ENCODE results near the gene C1QL2. TPM values are rescaled to one million over a fixed set of nuclear protein-coding genes. Genes with fewer than 3 reads are reported as not detected.

C1QL2 gene
- total and polyA plus RNA-seq, 11 donors, result 0.08 to 0.25 TPM; not detected in 9

DNA sequence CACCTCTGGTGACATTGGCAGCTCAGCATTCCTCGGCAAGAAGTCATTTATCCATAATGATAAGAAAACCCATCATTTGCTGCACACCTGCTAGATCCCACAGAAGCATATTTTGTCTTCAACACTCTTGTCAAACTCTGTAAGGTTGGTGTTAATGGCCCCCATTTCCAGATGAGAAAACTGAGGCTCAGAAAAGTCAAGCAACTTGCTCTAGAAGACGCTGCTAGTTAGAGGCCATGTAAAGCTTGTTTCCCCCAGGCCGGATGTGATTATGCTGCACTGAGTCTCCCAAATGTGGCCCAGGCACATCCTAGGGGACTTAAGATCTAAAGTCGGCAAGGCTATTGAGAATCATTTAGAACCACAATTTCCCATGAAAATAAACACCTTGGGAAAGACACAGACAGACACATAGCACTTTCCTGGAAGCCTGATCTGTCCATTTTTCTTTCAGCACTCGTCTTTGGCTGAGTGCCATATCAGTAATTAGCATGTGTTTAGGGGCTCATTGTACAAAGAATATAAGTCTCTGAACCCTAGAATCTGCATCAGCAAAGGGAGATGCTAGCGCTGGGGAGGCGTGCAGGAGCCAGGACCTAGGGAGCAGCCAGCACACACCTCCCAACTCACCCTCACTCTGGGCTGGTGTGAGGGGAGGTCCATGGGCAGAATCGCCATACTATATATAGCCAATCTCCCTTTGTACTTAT is 39.3 kb downstream of the C1QL2 start:
- H3K4me1 ChIP-seq, result no peaks in the 10 kb centered on the region
- no peaks in the 10 kb centered on the region for H3K9me3 ChIP-seq
- no peak overlapping the region for H3K4me3 ChIP-seq
- H3K27me3 ChIP-seq, result peaks cover 0 to 42% (median 6%) of the 10 kb centered on the region in 9 donors
- intact Hi-C loops (cut with DNase I), result no loop called here
- WGBS, 4 donors, result 45 to 52% (median 48%) methylated on average over 8 of the region's 8 CpGs
- DNase-seq, result no peak
- H3K27ac ChIP-seq, result no peak overlapping the region
- no peaks in the 10 kb centered on the region for H3K36me3 ChIP-seq
- TF ChIP-seq, protein P1, sequence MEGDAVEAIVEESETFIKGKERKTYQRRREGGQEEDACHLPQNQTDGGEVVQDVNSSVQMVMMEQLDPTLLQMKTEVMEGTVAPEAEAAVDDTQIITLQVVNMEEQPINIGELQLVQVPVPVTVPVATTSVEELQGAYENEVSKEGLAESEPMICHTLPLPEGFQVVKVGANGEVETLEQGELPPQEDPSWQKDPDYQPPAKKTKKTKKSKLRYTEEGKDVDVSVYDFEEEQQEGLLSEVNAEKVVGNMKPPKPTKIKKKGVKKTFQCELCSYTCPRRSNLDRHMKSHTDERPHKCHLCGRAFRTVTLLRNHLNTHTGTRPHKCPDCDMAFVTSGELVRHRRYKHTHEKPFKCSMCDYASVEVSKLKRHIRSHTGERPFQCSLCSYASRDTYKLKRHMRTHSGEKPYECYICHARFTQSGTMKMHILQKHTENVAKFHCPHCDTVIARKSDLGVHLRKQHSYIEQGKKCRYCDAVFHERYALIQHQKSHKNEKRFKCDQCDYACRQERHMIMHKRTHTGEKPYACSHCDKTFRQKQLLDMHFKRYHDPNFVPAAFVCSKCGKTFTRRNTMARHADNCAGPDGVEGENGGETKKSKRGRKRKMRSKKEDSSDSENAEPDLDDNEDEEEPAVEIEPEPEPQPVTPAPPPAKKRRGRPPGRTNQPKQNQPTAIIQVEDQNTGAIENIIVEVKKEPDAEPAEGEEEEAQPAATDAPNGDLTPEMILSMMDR (IDR thresholded peaks at IDR 0.05), result no peak
- ATAC-seq, result no peak

- WGBS, 4 donors, result 61 to 68% (median 64%) methylated on average over 9 of the region's 9 CpGs
- Histone ChIP-seq H3K36me3 (no peaks in the 10 kb centered on the region), H3K4me3 (no peak overlapping the region), H3K4me1 (no peaks in the 10 kb centered on the region), H3K27ac (no peak overlapping the region), H3K27me3 (peaks cover 0 to 36% (median 10%) of the 10 kb centered on the region in 9 donors), H3K9me3 (no peaks in the 10 kb centered on the region)
- ATAC-seq (no peak), DNase-seq (no peak)
- TF ChIP-seq POLR2A (IDR thresholded peaks at IDR 0.05), result no peak
- TF ChIP-seq, protein P1 (IDR thresholded peaks at IDR 0.05), result no peak
- intact Hi-C loops (cut with DNase I), result no loop called here
Observed at GRCh38 chr2:119117891-119118882, 40.4 kb downstream of the C1QL2 start.

GRCh38 chr2:119117408-119117807 is 41.1 kb downstream of the C1QL2 start:
- no peaks in the 10 kb centered on the region for H3K36me3 ChIP-seq
- 73 to 88% (median 80%) methylated on average over 5 to 7 of the region's 7 CpGs for WGBS, 4 donors
- no peak overlapping the region for H3K4me3 ChIP-seq
- peaks cover 0 to 38% (median 15%) of the 10 kb centered on the region in 9 donors for H3K27me3 ChIP-seq
- intact Hi-C loops (cut with DNase I), result no loop called here
- TF ChIP-seq, protein P1 (IDR thresholded peaks at IDR 0.05), result no peak
- TF ChIP-seq POLR2A (IDR thresholded peaks at IDR 0.05), result no peak
- no peaks in the 10 kb centered on the region for H3K4me1 ChIP-seq
- H3K9me3 ChIP-seq, result no peaks in the 10 kb centered on the region
- ATAC-seq (no peak), DNase-seq (no peak)
- H3K27ac ChIP-seq, result no peak overlapping the region
